ENCODE results near the gene TBC1D25.

DNA sequence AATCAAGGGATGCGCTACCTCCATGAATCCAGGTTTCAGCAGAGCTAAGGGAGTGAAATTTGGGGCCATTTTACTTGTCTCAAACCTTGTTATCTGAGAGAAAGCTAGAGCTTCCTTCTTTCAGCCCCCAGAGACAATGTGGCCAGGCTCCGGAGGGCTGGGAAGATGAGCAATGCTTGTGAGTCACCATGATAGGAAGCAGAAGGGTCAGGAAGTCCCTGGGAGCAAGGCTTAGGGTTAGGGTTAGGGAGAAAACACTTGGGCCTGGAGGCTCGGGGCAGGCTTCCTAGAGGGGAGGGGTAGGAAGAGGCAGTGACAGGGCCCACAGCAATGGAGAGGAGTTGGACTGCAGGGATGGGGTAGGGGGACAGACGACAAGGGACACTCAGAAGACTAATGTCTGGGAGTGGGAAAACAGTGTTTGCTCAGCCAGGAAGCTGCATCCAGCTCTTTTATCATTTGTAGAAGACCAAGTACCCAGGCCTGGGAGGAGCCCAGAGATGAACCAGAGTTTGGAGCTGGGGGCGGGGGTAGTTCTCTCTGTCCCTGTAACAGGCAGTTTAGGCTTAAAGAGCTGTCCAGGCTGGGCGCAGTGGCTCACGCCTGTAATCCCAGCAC lies 47.1 kb upstream of the TBC1D25 start:
- TF ChIP-seq, protein P1, sequence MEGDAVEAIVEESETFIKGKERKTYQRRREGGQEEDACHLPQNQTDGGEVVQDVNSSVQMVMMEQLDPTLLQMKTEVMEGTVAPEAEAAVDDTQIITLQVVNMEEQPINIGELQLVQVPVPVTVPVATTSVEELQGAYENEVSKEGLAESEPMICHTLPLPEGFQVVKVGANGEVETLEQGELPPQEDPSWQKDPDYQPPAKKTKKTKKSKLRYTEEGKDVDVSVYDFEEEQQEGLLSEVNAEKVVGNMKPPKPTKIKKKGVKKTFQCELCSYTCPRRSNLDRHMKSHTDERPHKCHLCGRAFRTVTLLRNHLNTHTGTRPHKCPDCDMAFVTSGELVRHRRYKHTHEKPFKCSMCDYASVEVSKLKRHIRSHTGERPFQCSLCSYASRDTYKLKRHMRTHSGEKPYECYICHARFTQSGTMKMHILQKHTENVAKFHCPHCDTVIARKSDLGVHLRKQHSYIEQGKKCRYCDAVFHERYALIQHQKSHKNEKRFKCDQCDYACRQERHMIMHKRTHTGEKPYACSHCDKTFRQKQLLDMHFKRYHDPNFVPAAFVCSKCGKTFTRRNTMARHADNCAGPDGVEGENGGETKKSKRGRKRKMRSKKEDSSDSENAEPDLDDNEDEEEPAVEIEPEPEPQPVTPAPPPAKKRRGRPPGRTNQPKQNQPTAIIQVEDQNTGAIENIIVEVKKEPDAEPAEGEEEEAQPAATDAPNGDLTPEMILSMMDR (conservative IDR thresholded peaks at IDR 0.05; ENCODE audit: low read length): no peak
- TF ChIP-seq EZH2phosphoT487 (IDR thresholded peaks at IDR 0.05; ENCODE audit: borderline replicate concordance): no peak
